ENCODE measurements around the gene SLAMF9. TPM values are rescaled to one million over a fixed set of nuclear protein-coding genes. Genes with fewer than 3 reads are reported as not detected.

SLAMF9 gene
- total RNA-seq, 1 experiment from 2014 or later: not detected

GRCh38 chr1:159928491-159929050 lies 25.5 kb downstream of the SLAMF9 start:
- Histone ChIP-seq H3K4me2 (ENCODE audit: insufficient read depth, insufficient read length, low read length) (no peak overlapping the region), H2BK12ac (ENCODE audit: insufficient read length, low read depth, low read length) (no peak overlapping the region), H3K9ac (ENCODE audit: extremely low read depth, insufficient read length, low read length) (no peak overlapping the region), H2BK5ac (ENCODE audit: insufficient read length, low read length) (no peak overlapping the region), H4K20me1 (ENCODE audit: control insufficient read depth, insufficient read depth, insufficient read length) (no peaks in the 10 kb centered on the region), H3K18ac (ENCODE audit: insufficient read length, low read depth, low read length) (no peak overlapping the region), H2BK15ac (ENCODE audit: low read depth, low read length) (no peak overlapping the region), H3K23ac (ENCODE audit: insufficient read length, low read depth, low read length) (no peak overlapping the region), H3K23me2 (ENCODE audit: insufficient read length, low read depth, low read length, poor library complexity, severe bottlenecking) (peaks cover 17% of the 10 kb centered on the region), H3K4ac (ENCODE audit: low read depth, low read length) (no peak overlapping the region), H3K56ac (ENCODE audit: insufficient read length, low read depth, low read length) (no peak overlapping the region), H3T11ph (ENCODE audit: low read length) (no peak overlapping the region), H4K8ac (replicated peaks; ENCODE audit: insufficient read length, low read depth, low read length) (no peak overlapping the region), H3K27ac (ENCODE audit: insufficient read length, low read depth, low read length) (no peak overlapping the region), H2BK20ac (ENCODE audit: low read depth, low read length, poor library complexity, severe bottlenecking) (no peak overlapping the region), H2AFZ (ENCODE audit: low read length) (no peak overlapping the region), H3K4me1 (ENCODE audit: insufficient read depth, low read length) (no peaks in the 10 kb centered on the region; the same call in 1 of the 2 replicates), H3K79me1 (ENCODE audit: insufficient read depth, low read depth, low read length, poor library complexity, severe bottlenecking) (no peaks in the 10 kb centered on the region), H3K14ac (ENCODE audit: insufficient read depth, low read length) (no peak overlapping the region), H3K27me3 (ENCODE audit: insufficient read depth, low read length) (no peaks in the 10 kb centered on the region), H2AK5ac (ENCODE audit: insufficient read length, low read length) (no peak overlapping the region), H4K5ac (ENCODE audit: insufficient read length, low read depth, low read length) (no peak overlapping the region), H2BK120ac (ENCODE audit: low read depth, low read length, poor library complexity, severe bottlenecking) (no peak overlapping the region), H3K79me2 (ENCODE audit: insufficient read depth, low read length) (no peaks in the 10 kb centered on the region), H4K91ac (ENCODE audit: insufficient read length, low read depth, low read length) (no peak overlapping the region), H3K9me3 (ENCODE audit: control insufficient read depth, low read depth, low read length) (no peaks in the 10 kb centered on the region)
- peaks cover 16 to 28% (median 25%) of the 10 kb centered on the region in 3 experiments for H3K36me3 Mint-ChIP-seq (ENCODE audit: insufficient read depth in 1 of 3, low read depth in 3 of 3)
- TF ChIP-seq CTCF (conservative IDR thresholded peaks at IDR 0.05): no peak
- H3K27ac Mint-ChIP-seq: peak overlapping the region in 2 of 3 experiments; percentile 53 to 84; a peak in 1 of 7 replicates
- H3K27me3 Mint-ChIP-seq (ENCODE audit: low read depth): peaks cover 9% of the 10 kb centered on the region
- no peak for DNase-seq
- no peaks in the 10 kb centered on the region; a peak in 1 of 5 replicates for H3K9me3 Mint-ChIP-seq
- no CpG with 5 or more reads among the region's 18 CpGs for WGBS (ENCODE audit: extremely low coverage, insufficient read length, low lambda C conversion rate)
- peaks cover 20 to 21% of the 10 kb centered on the region in 2 experiments for H3K4me1 Mint-ChIP-seq
- no peak overlapping the region for H3K4me3 Mint-ChIP-seq

Data from H9 (cell line).